Measurements from ENCODE around the gene DCLK3.

DCLK3 gene

DNA sequence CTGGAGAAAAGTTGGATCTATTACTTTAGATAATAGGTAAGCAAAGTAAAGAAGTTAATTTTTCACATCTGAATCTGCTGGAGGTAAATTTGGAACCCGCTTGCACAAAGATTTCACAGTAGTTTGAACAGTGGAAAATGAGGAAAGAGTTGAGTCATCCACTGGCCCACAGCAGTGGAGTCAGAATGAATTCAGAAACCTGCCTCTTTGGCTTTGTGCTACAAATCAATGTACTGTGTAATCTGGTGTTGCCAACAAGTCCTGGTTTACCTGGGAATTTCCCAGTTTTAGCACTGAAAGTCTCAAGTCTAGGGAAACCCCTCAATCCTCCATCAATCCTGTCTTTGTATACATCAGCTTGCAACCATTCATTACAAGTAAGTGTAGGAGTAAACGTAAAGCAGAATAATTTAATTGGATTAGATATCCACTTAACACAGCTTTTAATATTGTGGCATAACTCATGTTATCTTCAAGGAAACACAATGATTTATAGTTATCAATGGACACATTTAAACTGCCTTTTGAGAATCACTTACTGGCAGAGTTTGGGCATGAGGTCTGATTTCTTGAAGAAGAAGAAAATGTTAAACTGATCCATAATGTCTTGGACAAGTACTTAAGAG lies 100.6 kb downstream of the DCLK3 start:
- DNase-seq, result no peak

DNA sequence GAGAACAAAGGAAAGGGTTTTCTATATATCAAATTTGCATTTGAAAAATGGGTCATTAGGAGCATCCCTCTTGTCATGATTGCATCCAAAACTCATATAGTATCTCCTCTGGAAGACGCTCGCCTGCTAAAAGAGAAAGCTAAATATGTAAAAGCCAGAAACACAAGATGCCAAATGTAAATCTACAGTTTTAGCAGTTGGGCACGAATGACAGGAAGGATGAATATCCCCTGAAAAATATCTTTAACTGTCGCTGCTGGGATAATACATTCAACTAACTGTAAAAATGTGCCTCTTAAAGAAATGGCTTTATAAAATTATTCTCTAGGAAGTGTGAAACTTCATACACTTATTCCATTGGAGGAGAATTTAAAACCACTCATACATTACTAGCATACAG lies 101.7 kb downstream of the DCLK3 start:
- DNase-seq, result no peak
